WI38 (cell line): ENCODE data around the gene CPEB3.

Experiments used
- H3K4me3 ChIP-seq: 2 replicates; pipeline ENCODE4 v1.5.1; 2011; ENCODE audit warnings: low read depth, mild to moderate bottlenecking, control low read depth, low read length
- TF ChIP-seq, protein P1 (sequence below): IDR thresholded peaks from 2 replicates; pipeline ENCODE4 v1.5.1; 2012; ENCODE audit warnings: low read depth, mild to moderate bottlenecking, control low read depth, low read length

Gene CPEB3

DNA sequence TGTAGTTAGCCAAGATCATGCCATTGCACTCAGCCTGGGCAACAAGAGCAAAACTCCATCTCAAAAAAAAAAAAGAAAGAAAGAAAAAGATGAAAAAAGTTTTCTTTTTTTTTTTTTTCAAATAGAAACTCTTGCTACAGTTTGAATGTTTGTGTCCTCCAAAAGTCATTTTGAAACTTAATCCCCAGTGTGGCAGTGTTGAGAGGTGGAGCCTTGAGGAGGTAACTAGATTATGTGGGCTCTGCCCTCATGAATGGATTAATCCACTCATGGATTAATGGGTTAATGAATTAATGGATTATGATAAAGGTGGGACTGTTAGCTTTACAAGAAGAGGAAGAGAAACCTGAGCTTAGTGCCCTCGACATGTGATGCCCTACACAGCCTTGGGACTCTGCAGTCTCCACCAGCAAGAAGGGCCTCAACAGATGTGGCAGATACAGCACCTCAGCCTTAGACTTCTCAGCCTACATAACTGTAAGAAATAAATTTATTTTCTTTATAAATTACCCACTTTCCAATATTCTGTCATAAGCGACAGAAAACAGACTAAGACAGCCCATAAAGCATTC is 25.1 kb downstream of the CPEB3 start:
- TF ChIP-seq, protein P1, sequence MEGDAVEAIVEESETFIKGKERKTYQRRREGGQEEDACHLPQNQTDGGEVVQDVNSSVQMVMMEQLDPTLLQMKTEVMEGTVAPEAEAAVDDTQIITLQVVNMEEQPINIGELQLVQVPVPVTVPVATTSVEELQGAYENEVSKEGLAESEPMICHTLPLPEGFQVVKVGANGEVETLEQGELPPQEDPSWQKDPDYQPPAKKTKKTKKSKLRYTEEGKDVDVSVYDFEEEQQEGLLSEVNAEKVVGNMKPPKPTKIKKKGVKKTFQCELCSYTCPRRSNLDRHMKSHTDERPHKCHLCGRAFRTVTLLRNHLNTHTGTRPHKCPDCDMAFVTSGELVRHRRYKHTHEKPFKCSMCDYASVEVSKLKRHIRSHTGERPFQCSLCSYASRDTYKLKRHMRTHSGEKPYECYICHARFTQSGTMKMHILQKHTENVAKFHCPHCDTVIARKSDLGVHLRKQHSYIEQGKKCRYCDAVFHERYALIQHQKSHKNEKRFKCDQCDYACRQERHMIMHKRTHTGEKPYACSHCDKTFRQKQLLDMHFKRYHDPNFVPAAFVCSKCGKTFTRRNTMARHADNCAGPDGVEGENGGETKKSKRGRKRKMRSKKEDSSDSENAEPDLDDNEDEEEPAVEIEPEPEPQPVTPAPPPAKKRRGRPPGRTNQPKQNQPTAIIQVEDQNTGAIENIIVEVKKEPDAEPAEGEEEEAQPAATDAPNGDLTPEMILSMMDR, result no peak
- no peak overlapping the region for H3K4me3 ChIP-seq

DNA sequence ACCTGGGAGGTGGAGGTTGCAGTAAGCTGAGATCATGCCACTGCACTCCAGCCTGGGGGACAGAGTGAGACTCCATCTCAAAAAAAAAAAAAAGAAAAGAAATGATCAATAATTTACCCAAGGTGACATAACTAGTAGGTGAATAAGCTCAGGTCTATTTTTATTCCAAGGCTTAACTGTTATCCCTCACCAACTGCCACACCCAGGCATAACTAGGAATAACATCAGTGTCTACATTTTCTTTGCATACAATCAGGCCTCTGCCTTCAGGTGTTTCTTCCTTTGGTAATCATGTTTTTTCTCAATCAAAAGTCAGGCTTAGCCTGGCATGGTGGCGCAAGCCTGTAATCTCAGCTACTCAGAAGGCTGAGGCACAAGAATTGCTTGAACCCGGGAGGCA is 26.6 kb downstream of the CPEB3 start:
- TF ChIP-seq, protein P1, result no peak

DNA sequence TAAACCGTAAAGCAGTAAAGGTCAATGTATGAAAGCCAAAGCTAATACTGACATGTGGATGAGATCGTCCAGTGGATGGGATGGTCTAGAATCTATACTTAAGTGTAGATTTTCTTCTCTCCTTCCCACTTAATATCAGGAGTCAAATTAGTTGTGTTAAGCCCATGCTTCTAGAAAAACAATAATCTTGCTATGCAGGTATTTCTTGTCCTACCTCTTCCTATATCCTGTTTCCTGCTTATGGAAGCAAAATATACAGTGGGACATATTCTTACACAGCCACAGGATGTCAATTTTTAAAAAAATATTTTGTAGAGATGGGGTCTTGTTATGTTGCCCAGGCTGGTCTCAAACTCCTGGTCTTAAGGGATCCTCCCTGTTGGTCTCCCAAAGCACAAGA is 27.5 kb downstream of the CPEB3 start:
- no peak overlapping the region for H3K4me3 ChIP-seq
- TF ChIP-seq, protein P1, result no peak

More for the DNA sequence above, 26.6 kb downstream of the CPEB3 start:
- H3K4me3 ChIP-seq, result no peak overlapping the region

DNA sequence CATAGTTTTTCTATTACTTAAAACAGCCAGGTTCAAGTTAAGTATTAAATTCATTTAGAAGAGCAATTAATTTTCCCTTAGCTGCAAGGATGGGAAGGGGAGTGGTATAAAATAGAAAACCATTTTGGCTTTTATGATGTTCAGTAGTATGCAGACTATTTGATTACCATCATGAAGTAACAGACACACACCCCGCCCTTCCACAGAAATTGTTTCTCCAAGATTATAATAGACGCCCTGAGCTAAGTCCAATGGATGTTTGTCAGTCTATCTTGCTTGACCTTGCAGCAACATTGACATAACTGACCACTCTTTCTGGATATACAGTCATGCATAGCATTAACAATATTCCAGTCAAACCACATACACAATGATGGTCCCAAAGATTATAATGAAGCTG is 42.3 kb downstream of the CPEB3 start:
- TF ChIP-seq, protein P1, result no peak
- H3K4me3 ChIP-seq, result no peak overlapping the region

DNA sequence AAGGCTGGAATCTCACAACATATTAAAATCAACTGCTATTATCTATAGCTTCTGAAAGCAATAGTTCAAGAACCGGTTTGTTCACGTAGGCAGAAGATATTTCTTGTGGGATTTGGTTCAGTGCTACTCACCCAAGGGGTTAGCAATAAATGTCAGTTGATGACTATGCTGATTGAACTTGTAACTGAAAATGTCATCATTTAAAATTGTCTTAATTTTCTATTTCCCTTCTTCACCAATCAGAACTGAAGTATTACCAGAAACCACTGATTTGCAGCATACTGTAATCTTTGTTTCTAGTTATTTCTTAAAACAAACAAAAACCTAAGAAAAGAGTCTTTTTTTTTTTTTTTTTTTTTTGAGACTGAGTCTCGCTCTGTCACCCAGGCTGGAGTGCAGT is 46.1 kb downstream of the CPEB3 start:
- no peak overlapping the region for H3K4me3 ChIP-seq
- TF ChIP-seq, protein P1, result no peak

DNA sequence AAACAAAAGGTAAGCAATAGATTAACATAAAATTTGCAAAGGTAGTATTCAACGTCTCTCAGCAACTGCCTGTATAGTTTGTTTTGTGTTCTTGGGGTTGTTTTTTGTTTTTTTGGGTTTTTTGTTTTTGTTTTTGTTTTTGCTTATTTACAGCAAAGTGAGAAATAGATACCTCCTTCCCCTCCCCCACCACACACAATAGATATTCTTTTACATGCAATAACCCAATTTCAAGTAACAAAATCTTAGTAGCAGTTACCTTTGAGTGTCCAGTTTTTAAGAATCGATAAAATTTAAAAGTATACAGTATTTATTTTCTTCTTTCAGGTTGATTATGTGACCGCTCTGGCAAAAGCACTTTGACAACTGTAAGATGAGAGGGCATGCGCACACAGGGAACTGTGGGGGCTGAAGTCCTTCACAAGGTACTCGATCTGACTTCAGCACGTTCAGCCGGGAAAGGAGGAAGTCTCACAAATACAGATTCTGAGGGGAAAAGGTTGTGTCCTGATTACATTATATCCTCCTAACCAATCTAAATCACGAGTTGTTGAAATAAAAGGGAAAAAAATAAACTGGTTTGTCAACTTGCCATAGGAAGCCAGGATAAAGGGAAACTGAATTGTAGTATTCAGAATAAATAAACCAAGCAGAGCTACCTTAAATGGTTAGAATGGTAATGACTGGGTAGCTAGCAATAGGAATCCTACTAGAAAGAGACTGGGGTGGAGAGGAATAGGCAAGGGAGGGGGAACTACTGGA is 47.8 kb downstream of the CPEB3 start:
- TF ChIP-seq, protein P1, result no peak
- peak overlapping the region; percentile 44 for H3K4me3 ChIP-seq

DNA sequence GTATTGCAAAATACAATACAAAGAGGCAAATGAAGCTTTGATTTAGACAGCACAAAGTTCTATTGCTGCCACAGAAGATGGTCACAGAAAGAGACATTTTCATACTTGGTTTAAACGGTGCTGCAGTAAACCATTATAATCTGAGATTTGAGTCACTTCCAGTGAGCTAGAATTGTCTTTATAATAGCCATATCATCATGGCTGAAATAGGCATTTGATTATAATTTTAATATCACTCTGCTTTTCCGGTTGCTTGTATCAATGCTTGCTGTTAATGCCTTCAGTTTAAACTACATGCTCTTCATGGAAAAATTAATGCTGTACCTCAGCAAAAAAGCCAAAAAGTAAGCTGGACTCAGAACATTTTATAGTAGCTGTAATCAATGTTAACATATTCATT is 48.5 kb downstream of the CPEB3 start:
- TF ChIP-seq, protein P1, result no peak
- no peak overlapping the region for H3K4me3 ChIP-seq
